Measurements from ENCODE around the gene PARP3. TPM values are rescaled to one million over a fixed set of nuclear protein-coding genes. Genes with fewer than 3 reads are reported as not detected.

Gene PARP3
- total and polyA plus RNA-seq, 9 of the 15 experiments (the other 6 are each of a cell fraction or from before 2014, with no cell fraction given), result 0.46 to 6.6 (median 4.5) TPM

DNA sequence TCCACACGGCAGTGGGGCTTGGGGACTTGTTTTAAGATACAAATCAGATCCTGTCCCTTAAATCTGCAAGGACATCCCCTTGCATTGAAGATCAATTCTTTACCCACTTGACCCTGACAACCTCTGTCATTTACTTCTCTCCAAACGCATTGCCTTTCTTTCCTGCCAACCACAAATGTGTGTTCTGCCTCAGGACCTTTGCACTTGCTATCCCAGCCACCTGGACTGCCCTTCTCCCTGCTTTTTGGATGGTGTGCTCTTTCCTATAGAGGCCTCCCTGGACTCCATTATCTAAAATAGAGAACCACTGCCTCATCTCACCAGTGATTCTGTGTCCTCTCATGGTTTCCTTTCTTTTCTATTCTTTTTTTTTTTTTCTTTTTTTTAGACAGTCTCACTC is 55.0 kb downstream of the PARP3 start:
- H3K9ac ChIP-seq (ENCODE audit: insufficient read depth in 1 of 2, low read depth in 2 of 2, low read length in 2 of 2), result no peak overlapping the region
- H3K4me1 ChIP-seq (replicated peaks in 1 of 2; ENCODE audit: control insufficient read depth in 2 of 2, insufficient read depth in 2 of 2, low read length in 2 of 2), result peaks cover 32 to 43% of the 10 kb centered on the region in 2 experiments
- no TSS peak for BruUV-seq (replicated peaks)
- H2AFZ ChIP-seq (ENCODE audit: low read depth, low read length), result no peak overlapping the region
- ATAC-seq, result no peak
- FAIRE-seq, result no peak
- no peaks in the 10 kb centered on the region for H3K27me3 ChIP-seq (ENCODE audit: control insufficient read depth in 2 of 2, insufficient read depth in 2 of 2, low read length in 2 of 2)
- no peak for DNase-seq (ENCODE audit: extremely low read depth in 1 of 4, low spot score in 3 of 4)
- H3K4me3 ChIP-seq, result no peak overlapping the region
- H4K20me1 ChIP-seq (replicated peaks; ENCODE audit: control insufficient read depth, insufficient read depth, low read length), result peaks cover 6% of the 10 kb centered on the region; the same call in 1 of the 2 replicates
- peak; percentile 75; the same call in 1 of the 2 replicates for TF ChIP-seq BCOR (IDR thresholded peaks at IDR 0.05)
- no peak for TF ChIP-seq ZNF224 (CRISPR knock-in tag; IDR thresholded peaks at IDR 0.05)
- no peak for TF ChIP-seq GATA2 (CRISPR knock-in tag; IDR thresholded peaks at IDR 0.05)
- peak; percentile 30 for TF ChIP-seq RBM25 (IDR thresholded peaks at IDR 0.05; ENCODE audit: low read depth, low read length, severe bottlenecking)
- peak; percentile 32 to 37; a peak in 2 of 4 replicates for TF ChIP-seq KDM1A (IDR thresholded peaks at IDR 0.05)
- TF ChIP-seq PPARD (CRISPR knock-in tag; IDR thresholded peaks at IDR 0.05), result no peak
- TF ChIP-seq, protein P1, sequence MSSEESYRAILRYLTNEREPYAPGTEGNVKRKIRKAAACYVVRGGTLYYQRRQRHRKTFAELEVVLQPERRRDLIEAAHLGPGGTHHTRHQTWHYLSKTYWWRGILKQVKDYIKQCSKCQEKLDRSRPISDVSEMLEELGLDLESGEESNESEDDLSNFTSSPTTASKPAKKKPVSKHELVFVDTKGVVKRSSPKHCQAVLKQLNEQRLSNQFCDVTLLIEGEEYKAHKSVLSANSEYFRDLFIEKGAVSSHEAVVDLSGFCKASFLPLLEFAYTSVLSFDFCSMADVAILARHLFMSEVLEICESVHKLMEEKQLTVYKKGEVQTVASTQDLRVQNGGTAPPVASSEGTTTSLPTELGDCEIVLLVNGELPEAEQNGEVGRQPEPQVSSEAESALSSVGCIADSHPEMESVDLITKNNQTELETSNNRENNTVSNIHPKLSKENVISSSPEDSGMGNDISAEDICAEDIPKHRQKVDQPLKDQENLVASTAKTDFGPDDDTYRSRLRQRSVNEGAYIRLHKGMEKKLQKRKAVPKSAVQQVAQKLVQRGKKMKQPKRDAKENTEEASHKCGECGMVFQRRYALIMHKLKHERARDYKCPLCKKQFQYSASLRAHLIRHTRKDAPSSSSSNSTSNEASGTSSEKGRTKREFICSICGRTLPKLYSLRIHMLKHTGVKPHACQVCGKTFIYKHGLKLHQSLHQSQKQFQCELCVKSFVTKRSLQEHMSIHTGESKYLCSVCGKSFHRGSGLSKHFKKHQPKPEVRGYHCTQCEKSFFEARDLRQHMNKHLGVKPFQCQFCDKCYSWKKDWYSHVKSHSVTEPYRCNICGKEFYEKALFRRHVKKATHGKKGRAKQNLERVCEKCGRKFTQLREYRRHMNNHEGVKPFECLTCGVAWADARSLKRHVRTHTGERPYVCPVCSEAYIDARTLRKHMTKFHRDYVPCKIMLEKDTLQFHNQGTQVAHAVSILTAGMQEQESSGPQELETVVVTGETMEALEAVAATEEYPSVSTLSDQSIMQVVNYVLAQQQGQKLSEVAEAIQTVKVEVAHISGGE (CRISPR knock-in tag; IDR thresholded peaks at IDR 0.05), result no peak
- intact Hi-C loops (cut with micrococcal nuclease) (no loop called here), in situ Hi-C loops (cut with MboI) (no loop called here)
- H3K36me3 ChIP-seq (ENCODE audit: control insufficient read depth, insufficient read depth, low read length), result peaks cover 30% of the 10 kb centered on the region
- no peak overlapping the region for H3K27ac ChIP-seq (ENCODE audit: extremely low read depth, low read depth, low read length)
- H3K79me2 ChIP-seq (ENCODE audit: control insufficient read depth, insufficient read depth, low read length), result peaks cover 34% of the 10 kb centered on the region
- WGBS (ENCODE audit: insufficient coverage, low coverage, missing lambda C conversion rate), result 75% methylated on average over 2 of the region's 2 CpGs
- H3K9me3 ChIP-seq (replicated peaks; ENCODE audit: control insufficient read depth, insufficient read depth, low read depth, low read length), result 0 out of 2 replicates have a peak, but pooled peaks cover 3% of the 10 kb centered on the region
- ChIA-PET CTCF (ENCODE audit: low intra/inter-chr PET ratio) (no interaction called here), POLR2A (no interaction called here)
- no peak overlapping the region for H3K4me2 ChIP-seq (ENCODE audit: insufficient read depth, low read length)
- H3K9me1 ChIP-seq (ENCODE audit: control insufficient read depth, insufficient read depth, low read length), result no peaks in the 10 kb centered on the region
